HG02588 (cell line): Measurements from ENCODE around the gene R3HDM4.

Experiments used
- ATAC-seq: cut with Tn5 transposase; IDR thresholded peaks from one replicate; pipeline ENCODE4 v1.9.1; 2021; ENCODE audit warnings: mild to moderate bottlenecking, moderate library complexity; ENCODE audit not compliant: unreplicated experiment

The R3HDM4 gene

GRCh38 chr19:932648-933552, 19.9 kb upstream of the R3HDM4 start:
- no peak for ATAC-seq

DNA sequence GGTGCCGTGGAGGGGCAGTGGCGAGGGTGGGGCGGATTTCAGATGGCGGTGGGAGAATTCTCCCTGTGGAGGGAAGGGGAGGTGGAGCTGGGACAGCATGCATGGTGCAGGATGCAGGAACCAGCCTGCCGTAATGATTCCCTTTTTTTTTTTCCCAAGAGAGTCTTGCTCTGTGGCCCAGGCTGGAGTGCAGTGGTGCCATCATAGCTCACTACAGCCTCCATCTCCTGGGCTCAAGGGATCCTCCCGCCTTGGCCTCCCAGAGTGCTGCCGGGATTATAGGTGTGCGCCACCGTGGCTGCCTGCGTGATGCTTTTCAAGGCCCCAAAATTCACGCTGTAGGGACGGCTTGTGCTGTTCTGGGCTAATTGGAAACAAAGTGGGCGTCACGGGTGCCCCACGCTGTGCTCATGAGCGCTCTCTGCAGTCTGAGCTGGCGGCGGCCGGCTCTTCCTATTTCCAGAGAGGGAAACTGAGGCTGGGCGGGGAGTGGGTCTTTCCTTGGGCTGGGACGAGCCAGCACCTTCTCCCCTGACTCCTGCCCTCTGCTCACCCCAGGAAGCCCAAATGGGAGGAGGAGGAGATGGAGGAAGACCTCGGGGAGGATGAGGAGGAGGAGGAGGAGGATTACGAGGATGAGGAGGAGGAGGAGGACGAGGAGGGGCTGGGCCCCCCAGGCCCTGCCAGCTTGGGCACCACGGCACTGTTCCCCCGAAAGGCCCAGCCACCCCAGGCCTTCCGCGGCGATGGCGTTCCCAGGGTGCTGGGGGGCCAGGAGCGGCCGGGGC, 19.0 kb upstream of the R3HDM4 start:
- ATAC-seq = no peak

DNA sequence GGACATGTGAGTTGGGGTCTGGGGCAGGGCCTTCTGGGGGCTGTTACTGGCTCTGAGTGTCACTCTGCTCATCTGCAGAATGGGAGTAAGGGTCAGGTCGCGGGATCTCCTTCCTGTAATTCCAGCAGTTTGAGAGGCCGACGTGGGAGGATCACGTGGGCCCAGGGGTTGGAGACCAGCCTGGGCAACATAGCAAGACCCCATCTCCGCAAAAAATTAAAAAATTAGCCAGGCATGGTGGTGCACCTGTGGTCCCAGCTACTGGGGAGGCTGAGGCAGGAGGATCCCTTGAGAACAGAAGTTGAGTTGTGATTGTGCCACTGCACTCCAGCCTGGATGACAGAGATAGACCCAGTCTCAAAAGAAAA, 16.9 kb upstream of the R3HDM4 start:
- ATAC-seq = no peak

- no peak for ATAC-seq
Measured at GRCh38 chr19:929203-929890, 16.3 kb upstream of the R3HDM4 start.

DNA sequence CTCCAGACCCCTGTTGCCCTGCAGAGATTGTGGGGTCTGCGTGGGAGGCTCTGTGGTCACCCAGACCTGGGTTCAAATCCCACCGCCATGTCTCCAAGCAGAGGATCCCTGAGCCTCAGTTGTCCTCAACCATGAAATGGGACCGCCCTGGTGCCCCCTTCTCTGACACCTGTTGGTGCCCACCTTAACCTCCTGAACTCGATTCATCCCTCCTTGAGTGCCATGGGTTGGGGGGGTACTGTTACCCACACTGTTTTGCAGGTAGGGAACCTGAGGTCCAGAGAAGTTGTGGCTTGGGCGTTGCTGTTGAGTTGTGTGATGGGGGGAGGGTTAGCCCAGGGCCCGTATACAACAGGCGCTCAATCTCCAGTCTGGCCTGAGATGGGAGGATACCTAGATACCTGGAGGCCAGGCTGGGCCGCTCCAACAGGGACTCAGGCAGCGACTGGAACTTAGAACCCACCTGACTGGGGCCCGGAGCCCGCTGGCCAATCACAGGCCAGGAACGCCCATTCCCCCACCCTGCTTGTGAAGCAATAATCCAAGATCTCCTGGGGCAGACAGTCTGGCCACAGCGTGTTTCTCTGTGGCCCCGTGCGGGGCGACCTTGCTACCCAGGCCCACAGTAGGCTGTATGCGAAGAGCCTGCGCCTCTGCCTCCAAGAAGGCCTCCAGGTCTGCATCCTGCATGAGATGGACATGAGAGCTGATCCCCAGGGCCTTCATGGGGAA, 15.6 kb upstream of the R3HDM4 start:
- no peak for ATAC-seq

DNA sequence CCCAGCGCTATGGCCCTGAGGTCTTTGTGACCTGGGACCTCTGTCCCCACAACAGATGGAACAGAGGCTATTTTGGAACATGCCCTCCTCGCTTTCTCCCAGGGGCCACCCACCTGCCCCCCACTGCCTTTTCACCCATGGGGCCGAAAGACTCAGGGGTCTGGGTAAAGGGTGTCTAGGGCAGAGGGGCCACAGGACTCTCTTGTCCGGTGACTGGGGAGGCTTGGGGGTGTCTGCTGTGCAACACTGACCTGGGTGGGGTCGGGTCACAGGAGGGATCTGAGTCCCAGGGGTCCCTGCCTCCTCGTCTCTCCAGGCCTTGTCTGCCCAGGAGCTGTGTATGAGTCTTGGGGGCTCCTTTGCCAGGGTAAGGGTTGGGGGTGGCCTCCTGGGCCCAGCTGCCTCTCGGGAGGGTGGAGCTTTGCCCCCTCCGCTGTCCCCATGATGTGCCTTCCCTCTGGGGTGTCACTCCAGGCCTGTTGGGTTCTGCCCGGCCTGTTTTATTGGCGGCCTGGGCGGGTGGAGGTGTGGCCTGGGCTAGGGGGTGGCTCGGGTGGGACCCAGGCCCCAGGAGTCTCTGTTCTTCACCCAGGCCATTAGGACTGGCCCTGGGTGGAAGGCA, 14.9 kb upstream of the R3HDM4 start:
- ATAC-seq = no peak

GRCh38 chr19:927351-927779, 14.3 kb upstream of the R3HDM4 start:
- ATAC-seq = no peak

GRCh38 chr19:926589-927350, 13.8 kb upstream of the R3HDM4 start:
- ATAC-seq = no peak

- no peak for ATAC-seq
Measured at GRCh38 chr19:926323-926588, 13.2 kb upstream of the R3HDM4 start.

GRCh38 chr19:925526-926322, 12.7 kb upstream of the R3HDM4 start, which contains the start of gene ARID3A:
TSS of gene ARID3A (plus strand) at chr19:926035. CDS start at chr19:929529, 3,494 bp downstream.
- peak; percentile 44 for ATAC-seq

DNA sequence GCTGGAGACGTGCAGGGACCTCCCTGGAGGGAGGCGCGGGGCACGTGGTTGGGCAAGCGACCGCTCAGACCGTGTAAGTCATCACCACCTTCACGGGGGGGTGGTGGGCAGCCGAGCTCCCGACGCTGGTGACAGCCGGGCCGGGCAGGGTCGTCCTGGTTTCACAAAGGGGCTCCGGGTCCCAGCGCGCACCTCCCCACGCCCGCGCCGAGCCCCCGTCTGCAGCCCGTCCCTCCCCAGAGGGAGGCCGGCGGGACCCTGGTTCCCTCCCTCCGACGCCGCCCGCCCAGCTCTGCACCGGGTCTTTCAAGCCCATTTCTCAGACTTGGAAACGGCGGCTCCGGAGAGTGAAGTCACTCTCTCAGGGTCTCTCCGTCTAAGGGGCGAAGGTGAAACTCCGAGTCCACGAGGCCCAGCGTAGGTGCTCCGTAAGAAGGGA, 12.1 kb upstream of the R3HDM4 start:
- ATAC-seq = peak; percentile 29

DNA sequence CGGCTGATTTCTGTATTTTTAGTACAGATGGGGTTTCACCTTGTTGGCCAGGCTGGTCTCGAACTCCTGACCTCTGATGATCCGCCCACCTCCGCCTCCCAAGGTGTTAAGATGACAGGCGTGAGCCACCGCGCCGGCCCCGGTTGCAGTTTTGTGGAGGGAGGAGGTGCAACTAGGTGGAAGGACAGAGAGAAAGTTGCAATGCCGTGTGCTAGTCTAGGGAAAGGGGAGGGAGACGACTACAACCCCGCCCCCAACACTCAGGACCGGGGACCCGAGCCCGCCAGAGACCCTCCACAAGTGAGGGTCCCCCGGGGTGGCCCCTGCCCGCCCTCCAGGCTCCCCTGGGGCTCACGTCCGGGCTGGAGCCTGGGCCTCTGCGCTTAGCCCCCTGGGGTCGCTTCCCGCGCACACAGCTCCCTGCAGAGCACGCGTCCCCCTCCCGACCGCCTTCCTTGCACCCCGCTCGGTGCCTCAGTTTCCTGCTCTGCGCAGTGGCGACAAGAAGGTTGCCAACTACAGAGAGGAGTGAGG, 11.6 kb upstream of the R3HDM4 start:
- ATAC-seq = no peak

DNA sequence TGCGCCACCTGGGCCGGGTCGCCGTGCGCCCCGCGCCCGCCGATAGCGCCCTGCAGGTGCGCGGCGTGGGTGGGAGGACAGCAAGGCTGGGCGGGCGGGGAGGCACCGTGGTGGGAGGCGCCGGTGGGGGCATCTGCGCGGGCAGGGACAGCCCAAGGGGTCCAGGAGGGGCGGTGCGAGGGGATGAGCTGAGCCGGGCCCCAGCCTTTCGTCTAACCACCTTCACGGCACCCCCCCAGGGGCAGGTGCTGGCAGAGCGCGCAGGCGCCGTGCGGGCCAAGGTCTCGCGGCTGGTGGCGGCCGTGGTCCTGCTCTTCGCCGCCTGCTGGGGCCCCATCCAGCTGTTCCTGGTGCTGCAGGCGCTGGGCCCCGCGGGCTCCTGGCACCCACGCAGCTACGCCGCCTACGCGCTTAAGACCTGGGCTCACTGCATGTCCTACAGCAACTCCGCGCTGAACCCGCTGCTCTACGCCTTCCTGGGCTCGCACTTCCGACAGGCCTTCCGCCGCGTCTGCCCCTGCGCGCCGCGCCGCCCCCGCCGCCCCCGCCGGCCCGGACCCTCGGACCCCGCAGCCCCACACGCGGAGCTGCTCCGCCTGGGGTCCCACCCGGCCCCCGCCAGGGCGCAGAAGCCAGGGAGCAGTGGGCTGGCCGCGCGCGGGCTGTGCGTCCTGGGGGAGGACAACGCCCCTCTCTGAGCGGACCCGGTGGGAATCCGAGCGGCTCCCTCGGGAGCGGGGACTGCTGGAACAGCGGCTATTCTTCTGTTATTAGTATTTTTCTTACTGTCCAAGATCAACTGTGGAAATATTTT, 7.2 kb upstream of the R3HDM4 start:
- ATAC-seq = peak; percentile 31

GRCh38 chr19:919199-920050, 6.4 kb upstream of the R3HDM4 start:
- ATAC-seq = no peak

- ATAC-seq = no peak
Measured at GRCh38 chr19:918481-919198, 5.6 kb upstream of the R3HDM4 start.

DNA sequence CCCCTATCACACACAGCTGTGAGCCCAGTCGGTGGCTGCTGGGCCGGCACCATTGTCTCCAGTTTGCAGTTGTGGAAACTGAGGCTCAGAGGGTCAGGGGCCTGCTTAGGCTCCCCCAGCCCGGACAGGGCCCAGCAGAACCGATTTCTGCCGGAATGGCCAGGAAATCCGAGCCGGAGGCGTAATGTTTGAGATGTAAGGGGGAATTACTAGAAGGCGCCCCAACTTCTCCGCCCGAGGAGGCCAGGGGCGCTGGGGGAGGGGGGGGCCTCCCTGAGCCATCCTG, 5.1 kb upstream of the R3HDM4 start:
- no peak for ATAC-seq
